Epidermal melanocyte (primary cell): ENCODE results near the gene NLK.

Source experiments
- DNase-seq: peaks from one replicate; pipeline ENCODE4 v3.0.0; 2011; ENCODE audit warnings: low spot score; ENCODE audit not compliant: insufficient read length

Gene NLK

GRCh38 chr17:28040406-28040805 is 2.1 kb upstream of the NLK start:
- no peak for DNase-seq

GRCh38 chr17:28041068-28041843 is 1.2 kb upstream of the NLK start:
- peak; percentile 95 for DNase-seq

GRCh38 chr17:28041844-28042656 is 427 bp upstream of the NLK start:
- DNase-seq = no peak

- DNase-seq = no peak
Observed at GRCh38 chr17:28042721-28043291, 329 bp downstream of the NLK start.

- no peak for DNase-seq
Observed at GRCh38 chr17:28043296-28043695, 819 bp downstream of the NLK start.

GRCh38 chr17:28043741-28044140 is 1.3 kb downstream of the NLK start:
- DNase-seq = no peak

- no peak for DNase-seq
Observed at GRCh38 chr17:28045304-28045703, 2.8 kb downstream of the NLK start.

GRCh38 chr17:28046034-28046825 is 3.8 kb downstream of the NLK start:
- no peak for DNase-seq

- DNase-seq = no peak
Observed at GRCh38 chr17:28047806-28048205, 5.3 kb downstream of the NLK start.

- DNase-seq = no peak
Observed at GRCh38 chr17:28049071-28049470, 6.6 kb downstream of the NLK start.

- DNase-seq = no peak
Observed at GRCh38 chr17:28053044-28053670, 10.7 kb downstream of the NLK start.

GRCh38 chr17:28053725-28054124 is 11.2 kb downstream of the NLK start:
- no peak for DNase-seq

GRCh38 chr17:28055546-28056275 is 13.2 kb downstream of the NLK start:
- no peak for DNase-seq

GRCh38 chr17:28056276-28056620 is 13.8 kb downstream of the NLK start:
- no peak for DNase-seq

- DNase-seq = no peak
Observed at GRCh38 chr17:28057731-28058246, 15.3 kb downstream of the NLK start.

- DNase-seq = no peak
Observed at GRCh38 chr17:28059675-28060074, 17.2 kb downstream of the NLK start.

- DNase-seq = no peak
Observed at GRCh38 chr17:28065706-28066105, 23.2 kb downstream of the NLK start.

- DNase-seq = no peak
Observed at GRCh38 chr17:28069061-28069460, 26.6 kb downstream of the NLK start.

- no peak for DNase-seq
Observed at GRCh38 chr17:28071179-28071578, 28.7 kb downstream of the NLK start.

- no peak for DNase-seq
Observed at GRCh38 chr17:28071891-28072606, 29.6 kb downstream of the NLK start.
